ENCODE results near the gene FCN1. TPM values are rescaled to one million over a fixed set of nuclear protein-coding genes. Genes with fewer than 3 reads are reported as not detected.

The FCN1 gene
- total and polyA plus RNA-seq, 10 of the 15 experiments (the other 5 are each of a cell fraction or from before 2014, with no cell fraction given), result 0.08 TPM; not detected in 9

- Histone ChIP-seq H3K9me3 (replicated peaks; ENCODE audit: control insufficient read depth, insufficient read depth, low read length) (peaks cover 3% of the 10 kb centered on the region; the same call in 2 of the 3 replicates), H2AFZ (ENCODE audit: control insufficient read depth, low read depth, low read length) (no peak overlapping the region), H3K4me3 (no peak overlapping the region), H3K4me1 (ENCODE audit: control insufficient read depth, insufficient read depth, low read length) (no peaks in the 10 kb centered on the region), H3K79me2 (ENCODE audit: control insufficient read depth, insufficient read depth, low read length) (no peaks in the 10 kb centered on the region), H3K27me3 (replicated peaks in 1 of 2; ENCODE audit: control insufficient read depth in 2 of 2, insufficient read depth in 2 of 2, low read length in 1 of 2) (0 out of 4 replicates have a peak, but pooled peaks cover 0 to 3% of the 10 kb centered on the region in 2 experiments), H3K36me3 (ENCODE audit: control insufficient read depth in 2 of 2, insufficient read depth in 2 of 2, low read length in 1 of 2) (no peaks in the 10 kb centered on the region), H3K9ac (ENCODE audit: control insufficient read depth, insufficient read depth, low read length) (no peak overlapping the region), H3K27ac (ENCODE audit: control insufficient read depth, insufficient read depth) (no peak overlapping the region), H3K4me2 (ENCODE audit: control insufficient read depth, insufficient read depth) (no peak overlapping the region), H4K20me1 (ENCODE audit: control insufficient read depth, insufficient read depth) (no peaks in the 10 kb centered on the region)
- FAIRE-seq (no peak), DNase-seq (ENCODE audit: low read depth, low spot score) (no peak), ATAC-seq (no peak)
- intact Hi-C loops (cut with micrococcal nuclease; ENCODE audit: unreplicated experiment) (no loop called here), in situ Hi-C loops (cut with MboI) (no loop called here)
- SMC1A ChIA-PET (ENCODE audit: uncharacterized antibody, unreplicated experiment), result no interaction called here
- 48% methylated on average over 26 of the region's 26 CpGs for WGBS (ENCODE audit: insufficient coverage, insufficient replicate concordance, low lambda C conversion rate, missing lambda C conversion rate)
- BruUV-seq (replicated peaks), result no TSS peak
- POLR2A ChIA-PET, result no interaction called here
- CTCF ChIA-PET, result no interaction called here
- no peak for TF ChIP-seq HDGF (IDR thresholded peaks at IDR 0.05)
- TF ChIP-seq, protein P1, sequence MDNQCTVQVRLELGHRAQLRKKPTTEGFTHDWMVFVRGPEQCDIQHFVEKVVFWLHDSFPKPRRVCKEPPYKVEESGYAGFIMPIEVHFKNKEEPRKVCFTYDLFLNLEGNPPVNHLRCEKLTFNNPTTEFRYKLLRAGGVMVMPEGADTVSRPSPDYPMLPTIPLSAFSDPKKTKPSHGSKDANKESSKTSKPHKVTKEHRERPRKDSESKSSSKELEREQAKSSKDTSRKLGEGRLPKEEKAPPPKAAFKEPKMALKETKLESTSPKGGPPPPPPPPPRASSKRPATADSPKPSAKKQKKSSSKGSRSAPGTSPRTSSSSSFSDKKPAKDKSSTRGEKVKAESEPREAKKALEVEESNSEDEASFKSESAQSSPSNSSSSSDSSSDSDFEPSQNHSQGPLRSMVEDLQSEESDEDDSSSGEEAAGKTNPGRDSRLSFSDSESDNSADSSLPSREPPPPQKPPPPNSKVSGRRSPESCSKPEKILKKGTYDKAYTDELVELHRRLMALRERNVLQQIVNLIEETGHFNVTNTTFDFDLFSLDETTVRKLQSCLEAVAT (IDR thresholded peaks at IDR 0.05), result no peak
- no peak for TF ChIP-seq RBBP5 (conservative IDR thresholded peaks at IDR 0.05)
- TF ChIP-seq SMC3 (IDR thresholded peaks at IDR 0.05; ENCODE audit: borderline replicate concordance, low read length), result no peak
- TF ChIP-seq HCFC1 (IDR thresholded peaks at IDR 0.05; ENCODE audit: low read length), result no peak
- TF ChIP-seq SPI1 (IDR thresholded peaks at IDR 0.05; ENCODE audit: borderline replicate concordance, insufficient read depth, low read depth, low read length), result no peak
- no peak for TF ChIP-seq HSF1 (IDR thresholded peaks at IDR 0.05; ENCODE audit: low read depth, low read length)
- RAD21 ChIA-PET (ENCODE audit: unreplicated experiment), result no interaction called here
Observed at GRCh38 chr9:134915046-134915985, 2.4 kb downstream of the FCN1 start.

Data from GM12878 (cell line).